Left lung (tissue), 10 donors: ENCODE data around the gene CLCA2. TPM values are rescaled to one million over a fixed set of nuclear protein-coding genes. Genes with fewer than 3 reads are reported as not detected.

Experiments
- ATAC-seq: fragments of 200-7000 bp; cut with Tn5 transposase; one replicate; pipeline ENCODE4 v1.9.1; 2020; ENCODE audit warnings: moderate library complexity
- DNase-seq, 4 donors: peaks; one replicate each; pipeline ENCODE4 v3.0.0-alpha.2; 2013 to 2020
- H3K27ac ChIP-seq, 2 donors: fragments of 200-600 bp; sonication (generic) in 1 of 2; one replicate each; pipeline versions ENCODE4 v1.5.0 to v1.8.0; 2020 to 2021
- H3K27me3 ChIP-seq, 2 donors: fragments of 200-600 bp; sonication (generic) in 1 of 2; one replicate each; pipeline versions ENCODE4 v1.5.0 to v1.8.0; 2020 to 2021
- H3K36me3 ChIP-seq, 2 donors: fragments of 200-600 bp; sonication (generic) in 1 of 2; one replicate each; pipeline versions ENCODE4 v1.5.0 to v1.8.0; 2020 to 2021
- H3K4me1 ChIP-seq, 2 donors: fragments of 200-600 bp; one replicate each; pipeline ENCODE4 v1.8.0; 2021
- H3K4me3 ChIP-seq, 2 donors: fragments of 200-600 bp; sonication (generic) in 1 of 2; one replicate each; pipeline versions ENCODE4 v1.5.0 to v1.8.0; 2020 to 2021; ENCODE audit warnings: mild to moderate bottlenecking in 1 of 2
- H3K9me3 ChIP-seq, 2 donors: fragments of 200-600 bp; sonication (generic) in 1 of 2; one replicate each; pipeline versions ENCODE4 v1.5.0 to v1.8.0; 2020 to 2021
- CTCF ChIP-seq, 2 donors: fragments of 200-600 bp; sonication (generic) in 1 of 2; IDR thresholded peaks; one replicate each; pipeline versions ENCODE4 v1.5.0 to v1.8.0; 2021; ENCODE audit warnings: antibody characterized with exemption in 2 of 2
- intact Hi-C, 2 donors: fragments of 100-400 bp; cut with DNase I; formaldehyde crosslinking; loops; one replicate each; pipeline versions ENCODE4 v1.11.2 to v1.14.2; 2022
- polyA plus RNA-seq, 6 donors: library from polyadenylated mRNA; unstranded; fragments of 120-200 nt; gene quantifications; one replicate each; pipeline ENCODE4 v1.2.1, GENCODE V29; 2013; ENCODE audit not compliant: insufficient read length in 6 of 6
- total RNA-seq, 2 donors: library from RNA; stranded (reverse); fragmentation: NEBNext Ultra II Directional; extraction: Animal tissue kit (Norgen Biotek cat#: 25700); gene quantifications; one replicate each; pipeline ENCODE4 v1.2.1, GENCODE V29; 2021
- donor health status: DM: no; HTN: yes; CAD: no.
- donor health status: DM: no; HTN: no; CAD: no.

The CLCA2 gene
- total and polyA plus RNA-seq, 8 donors: 0.13 to 0.42 (median 0.16) TPM

GRCh38 chr1:86380257-86380861 lies 43.6 kb upstream of the CLCA2 start:
- Histone ChIP-seq H3K36me3 (peaks cover 0 to 6% of the 10 kb centered on the region in 2 donors), H3K27ac (peak overlapping the region in 1 of 2 donors; percentile 7), H3K4me3 (no peak overlapping the region), H3K4me1 (peaks cover 0 to 11% of the 10 kb centered on the region in 2 donors), H3K27me3 (no peaks in the 10 kb centered on the region), H3K9me3 (peaks cover 0 to 8% of the 10 kb centered on the region in 2 donors)
- peak; percentile 73 to 85 for TF ChIP-seq CTCF (IDR thresholded peaks at IDR 0.05)
- intact Hi-C loops: no loop called here
- DNase-seq (peak in 2 of 4 donors; percentile 58 to 77), ATAC-seq (peak; percentile 96)

GRCh38 chr1:86381223-86381622 lies 42.7 kb upstream of the CLCA2 start:
- intact Hi-C loops: no loop called here
- peaks cover 0 to 8% of the 10 kb centered on the region in 2 donors for H3K9me3 ChIP-seq
- ATAC-seq: peak; percentile 29
- no peak for DNase-seq
- H3K4me1 ChIP-seq: peaks cover 0 to 11% of the 10 kb centered on the region in 2 donors
- H3K27ac ChIP-seq: peak overlapping the region in 1 of 2 donors; percentile 7
- peaks cover 0 to 6% of the 10 kb centered on the region in 2 donors for H3K36me3 ChIP-seq
- no peak for TF ChIP-seq CTCF (IDR thresholded peaks at IDR 0.05)
- H3K4me3 ChIP-seq: peak overlapping the region in 1 of 2 donors; percentile 5
- no peaks in the 10 kb centered on the region for H3K27me3 ChIP-seq

- DNase-seq (no peak), ATAC-seq (no peak)
- H3K4me3 ChIP-seq: peak overlapping the region in 1 of 2 donors; percentile 29
- H3K27me3 ChIP-seq: no peaks in the 10 kb centered on the region
- intact Hi-C loops: no loop called here
- TF ChIP-seq CTCF (IDR thresholded peaks at IDR 0.05): no peak
- H3K36me3 ChIP-seq: no peaks in the 10 kb centered on the region
- peaks cover 0 to 11% of the 10 kb centered on the region in 2 donors for H3K4me1 ChIP-seq
- peak overlapping the region; percentile 44 to 49 for H3K27ac ChIP-seq
- no peaks in the 10 kb centered on the region for H3K9me3 ChIP-seq
Measured at GRCh38 chr1:86382878-86383277, 41.1 kb upstream of the CLCA2 start.

GRCh38 chr1:86387916-86388627 lies 35.9 kb upstream of the CLCA2 start:
- no peak for TF ChIP-seq CTCF (IDR thresholded peaks at IDR 0.05)
- H3K9me3 ChIP-seq: no peaks in the 10 kb centered on the region
- H3K4me1 ChIP-seq: peaks cover 11 to 19% of the 10 kb centered on the region in 2 donors
- ATAC-seq: no peak
- no peak overlapping the region for H3K4me3 ChIP-seq
- H3K27ac ChIP-seq: no peak overlapping the region
- intact Hi-C loops: no loop called here
- no peaks in the 10 kb centered on the region for H3K36me3 ChIP-seq
- H3K27me3 ChIP-seq: no peaks in the 10 kb centered on the region
- DNase-seq: no peak

DNA sequence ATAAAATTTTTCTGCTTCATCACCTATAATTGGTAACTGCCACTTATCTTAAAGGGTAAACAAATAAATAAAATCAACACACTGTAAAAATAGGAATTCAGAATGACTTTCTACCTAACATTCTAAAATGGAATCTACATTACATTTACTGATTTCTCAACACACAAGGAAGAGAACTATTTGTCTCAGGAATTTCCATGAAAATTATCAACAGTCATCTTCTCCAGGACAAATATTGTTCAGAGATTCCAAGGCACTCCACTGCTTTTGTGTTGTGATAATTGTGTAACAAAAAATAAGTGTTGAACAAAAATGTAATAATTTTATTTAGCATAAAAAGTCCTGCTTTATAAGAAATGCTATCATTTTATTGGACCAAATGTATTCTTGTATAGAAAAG lies 35.2 kb upstream of the CLCA2 start:
- Histone ChIP-seq H3K4me1 (peaks cover 14 to 20% of the 10 kb centered on the region in 2 donors), H3K9me3 (no peaks in the 10 kb centered on the region), H3K27me3 (no peaks in the 10 kb centered on the region), H3K4me3 (no peak overlapping the region), H3K36me3 (no peaks in the 10 kb centered on the region), H3K27ac (peak overlapping the region in 1 of 2 donors; percentile 31)
- TF ChIP-seq CTCF (IDR thresholded peaks at IDR 0.05): no peak
- intact Hi-C loops: no loop called here
- DNase-seq: no peak
- no peak for ATAC-seq
